NOMO-1 treated with dmso at 0.1 percent for 144 hours (cell line): Measurements from ENCODE around the gene AWAT2.

Experiments used
- DNase-seq: peaks from one replicate; lab custom pipeline; 2025; ENCODE audit not compliant: unreplicated experiment; lab: John Stamatoyannopoulos, UW

AWAT2 gene

GRCh38 chrX:70042399-70043371, 7.1 kb downstream of the AWAT2 start:
- no peak for DNase-seq

GRCh38 chrX:70041993-70042392, 7.7 kb downstream of the AWAT2 start:
- DNase-seq: no peak

DNA sequence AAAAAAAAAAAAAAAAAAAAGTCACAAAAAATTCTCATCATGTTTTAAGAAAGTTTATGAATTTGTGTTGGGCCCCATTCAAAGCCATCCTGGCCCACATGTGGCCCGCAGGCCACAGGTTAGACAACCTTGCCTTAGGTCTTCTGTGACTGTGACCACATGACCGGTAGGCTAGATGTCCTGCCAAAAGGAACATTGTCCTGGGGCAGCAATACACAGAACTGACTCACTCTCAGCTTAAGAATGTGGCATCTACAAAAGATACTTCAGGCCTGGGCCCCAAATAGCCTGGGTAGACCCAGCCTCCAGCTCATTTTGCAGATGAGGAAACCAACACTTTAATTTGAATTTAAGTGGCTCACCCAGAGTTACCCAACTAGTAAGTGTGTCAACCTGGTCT, 10.0 kb downstream of the AWAT2 start:
- no peak for DNase-seq

DNA sequence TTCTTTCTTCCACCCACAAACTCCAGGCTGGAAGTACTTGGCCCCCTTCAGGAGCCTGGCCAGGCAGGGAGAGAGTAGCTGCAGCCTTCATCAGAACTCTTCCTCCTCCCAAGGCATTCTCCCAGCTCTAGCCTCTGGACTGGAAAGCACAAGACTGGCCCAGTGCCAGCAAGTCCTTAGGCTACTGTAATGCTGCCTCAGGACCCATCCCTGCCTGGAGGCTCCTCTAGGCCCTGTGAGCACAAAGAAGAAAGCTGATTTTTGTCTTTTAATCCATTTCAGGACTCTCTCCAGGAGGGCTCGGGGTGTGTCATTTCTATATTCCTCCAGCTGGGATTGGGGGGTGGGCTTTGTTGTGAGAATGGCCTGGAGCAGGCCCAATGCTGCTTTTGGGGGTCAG, 10.8 kb downstream of the AWAT2 start:
- no peak for DNase-seq

DNA sequence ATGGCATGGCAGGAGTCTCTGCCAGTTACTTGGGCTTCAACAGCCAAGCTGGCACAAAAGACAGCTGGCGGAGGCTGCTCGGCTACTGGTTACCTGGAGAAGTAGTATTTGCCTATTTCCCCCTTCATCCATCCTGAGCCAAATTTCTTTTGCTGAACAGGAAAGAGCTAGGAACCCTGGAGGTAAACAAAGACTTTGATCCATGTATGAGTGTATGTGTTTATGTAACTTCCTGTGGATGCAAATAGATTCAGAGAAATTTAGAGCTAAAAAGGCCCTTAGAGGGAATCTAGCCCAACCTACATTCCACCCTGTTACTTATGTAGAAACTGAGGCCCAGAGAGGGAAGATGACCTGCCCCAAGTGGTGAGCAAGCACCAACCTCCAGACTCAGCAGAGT, 11.2 kb downstream of the AWAT2 start:
- no peak for DNase-seq

DNA sequence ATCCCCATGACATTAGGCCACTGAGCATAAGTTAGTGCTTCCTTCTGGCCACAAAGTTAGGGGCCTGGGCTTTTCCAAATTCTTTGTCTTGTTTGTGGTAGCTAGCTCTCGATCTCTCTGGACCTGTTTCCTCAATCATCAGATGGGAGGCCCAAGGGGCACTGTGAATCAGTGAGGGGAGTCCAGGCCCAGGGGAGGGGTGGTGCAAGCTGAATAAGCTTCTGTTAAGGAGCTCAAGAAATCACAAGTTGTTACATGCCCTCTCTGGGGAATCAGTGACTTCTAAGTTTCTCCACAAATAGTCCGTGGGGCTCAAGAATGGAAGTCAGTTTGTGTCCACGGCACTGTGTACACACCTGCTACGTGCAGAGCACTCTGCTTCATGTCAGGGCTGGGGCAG, 15.1 kb downstream of the AWAT2 start:
- no peak for DNase-seq

DNA sequence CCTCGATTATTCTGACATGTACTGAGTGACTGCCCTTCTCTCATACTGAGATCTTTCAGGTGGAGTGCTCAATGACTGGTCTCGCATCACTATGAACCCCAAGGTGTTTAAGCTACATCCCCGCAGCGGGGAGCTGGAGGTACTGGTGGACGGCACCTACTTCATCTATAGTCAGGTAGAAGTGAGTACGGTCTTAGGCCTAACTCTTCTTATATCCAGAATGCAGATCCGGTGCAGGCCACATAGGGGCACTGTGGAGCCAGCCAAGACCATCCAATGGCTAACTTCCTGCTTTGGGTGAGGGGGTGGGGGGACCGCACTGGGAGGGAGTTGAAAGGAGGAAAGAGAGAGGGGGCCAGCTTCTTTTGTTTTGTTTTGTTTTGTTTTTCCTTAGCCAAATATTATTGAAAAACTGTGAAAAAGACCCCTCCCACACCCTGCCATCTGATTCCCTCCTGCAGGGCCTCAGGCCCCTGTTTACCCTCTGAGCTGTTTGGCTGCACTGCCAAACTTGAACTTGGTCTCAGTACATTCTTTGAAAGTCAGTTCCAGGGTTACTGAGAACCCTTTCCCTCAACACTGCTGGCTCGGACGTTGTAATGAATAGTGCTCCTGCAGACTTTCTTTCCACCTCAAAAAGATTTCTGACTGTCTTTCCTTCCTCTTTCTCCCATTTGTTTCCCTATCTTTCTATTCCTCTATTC, 16.2 kb downstream of the AWAT2 start:
- no peak for DNase-seq

GRCh38 chrX:70032792-70033191, 16.9 kb downstream of the AWAT2 start:
- no peak for DNase-seq

DNA sequence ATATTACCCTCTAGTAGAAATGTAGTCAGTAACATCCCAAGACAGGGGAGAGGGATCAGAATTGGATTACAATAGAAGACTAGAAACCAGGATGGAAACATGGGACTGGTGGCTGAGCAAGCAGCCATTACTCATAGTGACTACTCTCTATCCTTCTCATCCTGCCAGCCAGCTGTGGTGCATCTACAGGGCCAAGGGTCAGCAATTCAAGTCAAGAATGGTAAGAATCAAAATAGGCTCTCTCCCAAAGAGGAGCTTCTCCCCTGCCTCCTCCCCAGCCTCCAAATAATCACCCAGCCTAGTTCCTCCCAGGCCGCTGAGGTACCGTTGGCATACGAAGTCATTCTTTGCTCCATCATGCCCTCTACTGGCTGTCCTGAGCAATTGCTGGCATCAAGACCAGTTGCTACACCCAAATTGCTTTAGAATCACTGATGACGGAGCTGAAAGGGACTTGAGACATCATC, 19.4 kb downstream of the AWAT2 start:
- peak; percentile 33 for DNase-seq

DNA sequence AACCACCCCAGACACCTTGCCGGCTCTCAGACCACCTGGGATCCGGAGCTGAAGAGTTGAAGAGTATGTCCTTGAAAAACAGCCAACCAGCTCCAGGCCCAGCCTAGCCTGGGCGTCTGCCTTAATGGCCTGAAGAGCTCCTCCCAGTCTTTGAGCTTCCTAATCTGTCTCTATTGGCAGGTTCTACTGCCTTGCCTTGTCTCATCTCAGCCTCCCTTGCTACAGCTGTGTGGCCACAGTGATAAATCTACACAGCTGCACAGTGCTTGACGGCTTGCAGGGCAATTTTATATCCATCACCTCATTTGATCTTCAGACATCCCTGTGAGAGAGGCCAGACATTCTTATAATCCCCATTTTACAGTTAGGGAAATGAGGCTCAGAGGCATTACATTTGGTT, 19.9 kb downstream of the AWAT2 start:
- no peak for DNase-seq

- DNase-seq: no peak
Observed at GRCh38 chrX:70026851-70027200, 22.9 kb downstream of the AWAT2 start.

DNA sequence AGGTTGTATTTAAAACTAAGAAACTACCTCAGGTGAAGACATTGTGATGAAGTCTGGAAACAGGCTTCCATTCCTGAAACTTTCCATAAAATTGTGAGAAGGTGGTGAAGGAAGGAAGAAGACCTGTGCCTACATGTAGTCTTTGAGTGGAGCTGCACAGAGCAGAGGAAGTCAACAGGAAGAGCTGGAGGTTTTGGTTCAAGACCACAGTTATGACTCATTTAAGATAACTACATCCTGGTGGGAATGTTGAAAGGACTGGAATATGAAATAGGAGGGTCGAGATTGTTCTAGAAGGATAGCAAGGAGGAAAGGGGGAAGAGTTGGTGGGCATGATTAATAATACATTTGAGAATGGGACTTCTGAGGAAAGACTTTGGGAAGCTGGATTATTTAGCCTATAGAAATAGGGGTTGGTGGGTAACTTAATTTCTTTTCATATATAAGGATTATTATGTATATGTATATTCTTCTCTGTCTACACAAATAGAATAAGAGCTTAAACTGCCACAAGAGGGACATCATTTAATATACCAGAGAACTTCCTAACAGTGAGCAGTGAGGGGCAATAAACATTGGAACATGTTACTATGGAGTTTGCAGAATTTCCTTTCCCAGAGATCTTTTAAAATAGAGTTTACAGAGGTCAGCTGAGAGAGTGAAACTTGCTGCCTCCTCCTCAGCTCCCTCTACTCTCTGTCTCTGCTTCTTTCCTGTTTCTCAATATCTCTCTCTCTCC, 23.5 kb downstream of the AWAT2 start:
- no peak for DNase-seq

DNA sequence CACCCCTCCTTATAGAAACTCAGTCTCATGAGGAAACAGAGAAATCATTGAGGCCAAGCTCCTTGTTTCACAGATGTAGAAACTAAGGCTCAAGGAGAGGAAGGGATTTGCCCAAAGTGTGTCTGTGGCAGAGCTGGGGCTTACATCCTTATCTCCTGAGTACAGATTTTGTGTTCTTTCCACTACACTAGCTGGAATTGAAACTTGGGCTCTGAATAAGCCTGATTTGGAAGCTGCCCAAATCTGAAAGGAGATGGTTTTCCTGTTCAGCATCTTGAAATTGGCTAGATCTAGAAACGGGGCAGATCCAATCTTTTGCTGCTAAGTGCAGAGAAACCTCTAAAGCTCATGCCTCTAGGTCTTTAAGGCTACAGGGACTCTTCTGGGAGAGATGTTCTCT, 24.3 kb downstream of the AWAT2 start:
- no peak for DNase-seq

- no peak for DNase-seq
Observed at GRCh38 chrX:70022616-70023015, 27.1 kb downstream of the AWAT2 start.

DNA sequence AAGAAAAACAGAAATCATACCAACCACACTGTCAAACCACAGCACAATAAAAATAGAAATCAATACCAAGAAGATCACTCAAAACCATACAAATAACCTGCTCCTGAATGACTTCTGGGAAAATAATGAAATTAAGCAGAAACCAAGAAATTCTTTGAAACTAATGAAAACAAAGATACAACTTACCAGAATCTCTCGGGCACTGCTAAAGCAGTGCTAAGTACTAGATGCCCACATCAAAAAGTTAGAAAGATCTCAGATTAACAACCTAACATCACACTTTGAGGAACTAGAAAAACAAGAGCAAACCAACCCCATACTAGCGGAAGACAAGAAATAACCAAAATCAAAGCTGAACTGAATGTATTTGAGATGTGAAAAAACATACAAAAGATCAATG, 33.2 kb downstream of the AWAT2 start:
- DNase-seq: no peak

DNA sequence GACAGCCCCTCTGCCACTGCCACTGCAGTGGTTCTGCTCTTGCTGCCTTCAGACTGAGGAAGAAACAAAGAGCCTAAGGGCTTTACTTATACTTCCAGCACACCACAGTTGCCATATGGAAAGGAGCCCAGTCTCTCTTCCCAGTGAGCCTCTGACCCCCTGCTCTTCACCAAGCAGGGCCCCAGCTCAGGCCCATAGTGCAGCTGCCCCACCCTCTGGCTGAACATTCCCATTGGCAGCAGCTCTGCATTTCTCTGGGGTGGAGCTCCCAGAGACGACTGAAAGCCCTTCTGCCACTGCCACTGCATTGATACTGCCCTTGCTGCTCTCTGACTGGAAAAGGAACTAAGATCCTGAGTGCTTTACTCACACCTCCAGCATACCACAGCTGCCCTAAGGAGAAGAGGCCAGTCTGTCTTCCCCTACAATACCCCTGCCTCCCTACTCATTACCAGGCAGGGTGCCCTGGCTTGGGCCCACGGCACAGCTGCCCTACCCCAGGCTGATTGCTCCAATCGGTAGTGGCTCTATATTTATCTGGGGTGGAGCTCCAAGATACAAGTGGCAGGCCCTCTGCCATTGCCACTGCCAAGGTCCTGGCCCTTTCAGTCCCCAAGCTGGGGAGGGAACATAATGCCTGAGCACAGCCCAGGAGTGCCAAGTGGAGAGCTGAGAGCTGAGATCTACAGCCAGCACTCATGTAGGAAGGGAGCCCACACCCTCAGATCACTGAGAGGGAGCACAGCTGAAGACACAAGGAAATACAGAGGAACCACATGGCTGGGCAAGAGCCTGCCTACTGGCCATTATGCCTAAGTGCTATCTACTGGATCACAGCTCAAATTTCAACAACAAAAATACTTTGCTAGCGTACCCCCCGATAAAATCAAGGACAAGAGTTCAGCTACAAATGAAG, 36.0 kb downstream of the AWAT2 start:
- DNase-seq: no peak

DNA sequence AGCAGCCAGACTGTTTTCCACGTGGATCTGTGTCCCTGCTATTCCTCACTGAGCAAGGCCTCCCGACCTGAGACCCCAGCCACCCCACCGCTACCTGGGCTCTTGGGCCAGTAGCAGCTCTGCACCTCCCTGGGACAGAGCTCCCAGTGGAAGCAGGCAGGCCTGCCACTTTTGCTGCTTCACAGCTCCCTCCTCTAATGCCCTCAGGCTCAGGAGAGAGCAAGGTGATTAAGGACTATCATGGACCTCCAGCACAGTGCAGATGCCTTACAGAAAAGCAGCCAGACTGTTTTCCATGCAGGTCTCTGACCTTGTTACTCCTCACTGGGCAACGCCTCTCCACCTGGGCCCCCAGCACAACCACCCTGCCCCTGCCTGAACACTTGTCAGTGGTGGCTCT, 37.0 kb downstream of the AWAT2 start:
- no peak for DNase-seq

DNA sequence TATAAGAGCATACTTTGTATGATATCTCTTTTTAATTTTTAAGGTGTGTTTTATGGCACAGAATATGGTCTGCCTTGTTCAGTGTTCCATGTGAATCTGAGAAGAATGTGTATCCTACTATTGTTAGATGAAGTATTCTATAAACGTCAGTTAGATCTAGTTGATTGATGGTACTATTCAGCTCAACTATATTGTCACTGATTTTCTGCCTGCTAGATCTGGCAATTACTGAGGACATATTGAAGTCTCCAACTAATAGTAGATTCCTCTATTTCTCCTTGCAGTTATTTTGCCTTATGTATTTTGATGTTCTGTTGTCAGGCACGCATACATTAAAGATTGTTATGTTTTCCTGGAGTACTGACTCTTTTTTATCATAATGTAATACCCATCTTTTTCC, 39.8 kb downstream of the AWAT2 start:
- DNase-seq: no peak

DNA sequence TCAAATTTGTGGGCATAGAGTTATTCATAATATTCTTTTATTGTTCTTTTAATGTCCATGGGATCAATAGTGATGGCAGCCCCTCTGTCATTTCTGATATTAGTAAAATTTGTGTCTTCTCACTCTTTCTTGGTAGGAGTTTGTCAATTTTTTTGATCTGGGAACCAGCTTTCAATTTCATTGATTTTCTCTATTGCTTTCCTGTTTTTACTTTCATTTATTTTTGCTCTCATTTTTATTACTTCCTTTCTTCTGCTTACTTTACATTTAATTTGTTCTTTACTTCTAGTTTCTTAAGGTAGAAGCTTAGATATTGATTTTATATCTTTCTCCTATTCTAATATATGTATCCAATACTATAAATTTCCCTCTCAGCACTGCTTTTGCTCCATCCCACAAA, 40.7 kb downstream of the AWAT2 start:
- DNase-seq: no peak

DNA sequence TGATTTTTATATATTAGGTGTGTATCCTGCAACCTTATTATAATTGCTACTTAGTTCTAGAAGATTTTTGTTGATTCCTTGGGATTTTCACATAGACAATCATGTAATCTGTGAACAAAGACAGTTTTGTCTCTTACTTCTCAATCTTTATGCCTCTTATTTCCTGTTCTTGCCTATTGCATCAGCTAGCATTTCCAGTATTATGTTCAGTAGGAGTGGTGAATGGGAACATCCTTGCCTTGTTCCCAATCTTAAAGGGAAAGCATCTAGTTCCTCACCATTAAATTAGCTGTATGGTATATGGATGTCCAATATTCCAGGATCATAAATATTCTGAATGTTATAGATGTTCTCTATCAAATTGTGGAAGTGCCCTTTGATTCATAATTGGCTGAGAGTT, 41.8 kb downstream of the AWAT2 start:
- DNase-seq: no peak
